Endodermal cell (in vitro differentiated cells): Measurements from ENCODE around the gene TNP2. TPM values are rescaled to one million over a fixed set of nuclear protein-coding genes. Genes with fewer than 3 reads are reported as not detected.
A peak's percentile ranks its signal among the peaks of the same experiment; 100 is the strongest.

Experiments
- DNase-seq: peaks from one replicate; pipeline ENCODE4 v3.0.0-alpha.2; 2017
- H3K27ac ChIP-seq: 2 replicates; pipeline ENCODE4 v1.5.1; 2013; ENCODE audit warnings: mild to moderate bottlenecking, low read depth, low read length, moderate library complexity
- H3K27me3 ChIP-seq: 2 replicates; pipeline ENCODE4 v1.6.1; 2013; ENCODE audit warnings: mild to moderate bottlenecking, low read length, moderate library complexity; ENCODE audit not compliant: insufficient read depth, control insufficient read depth, poor library complexity, severe bottlenecking
- H3K36me3 ChIP-seq: 2 replicates; pipeline ENCODE4 v1.7.0; 2013; ENCODE audit warnings: mild to moderate bottlenecking, low read length, moderate library complexity; ENCODE audit not compliant: control insufficient read depth, insufficient read depth
- H3K4me1 ChIP-seq: one replicate; pipeline ENCODE4 v1.7.0; 2013; ENCODE audit warnings: low read length; ENCODE audit not compliant: control insufficient read depth, insufficient read depth
- H3K4me3 ChIP-seq: 2 replicates; pipeline ENCODE4 v1.5.1; 2013; ENCODE audit warnings: mild to moderate bottlenecking, low read length, moderate library complexity
- H3K9ac ChIP-seq: 2 replicates; pipeline ENCODE4 v1.6.1; 2013; ENCODE audit warnings: mild to moderate bottlenecking, low read length, moderate library complexity; ENCODE audit not compliant: poor library complexity, severe bottlenecking; ENCODE audit errors: extremely low read depth
- H3K9me3 ChIP-seq: 2 replicates; pipeline ENCODE4 v1.6.1; 2013; ENCODE audit warnings: mild to moderate bottlenecking, low read length, moderate library complexity; ENCODE audit not compliant: control insufficient read depth
- H3K27ac Mint-ChIP-seq: 2 replicates; pipeline ENCODE4 v1.8.0; 2020; ENCODE audit warnings: mixed read lengths
- H3K27me3 Mint-ChIP-seq: 2 replicates; pipeline ENCODE4 v1.8.0; 2021; ENCODE audit warnings: mild to moderate bottlenecking, mixed read lengths; ENCODE audit not compliant: insufficient read depth
- H3K36me3 Mint-ChIP-seq: 2 replicates; pipeline ENCODE4 v1.8.0; 2020; ENCODE audit warnings: low read depth, mixed read lengths
- H3K4me1 Mint-ChIP-seq: 2 replicates; pipeline ENCODE4 v1.8.0; 2020; ENCODE audit warnings: mixed read lengths
- H3K4me3 Mint-ChIP-seq: 2 replicates; pipeline ENCODE4 v1.8.0; 2020; ENCODE audit warnings: mild to moderate bottlenecking, moderate library complexity, mixed read lengths
- H3K9me3 Mint-ChIP-seq: 2 replicates; pipeline ENCODE4 v1.8.0; 2020; ENCODE audit warnings: mild to moderate bottlenecking, mixed read lengths
- WGBS, 2 experiments: methylation state at CpG; one replicate each; pipeline versions ENCODE4 v1.1.5 to v1.1.7; 2013; ENCODE audit warnings: missing lambda C conversion rate in 2 of 2, mixed read lengths in 1 of 2; ENCODE audit not compliant: insufficient coverage in 1 of 2, insufficient read length in 1 of 2; 5-methylcytosine and 5-hydroxymethylcytosine counted together
- total RNA-seq, 2 donors: library from RNA; stranded (reverse); fragmentation: NEBNext Ultra II Directional in 1 of 2; extraction: Animal tissue kit (Norgen Biotek cat#: 25700) in 1 of 2; gene quantifications; 2 replicates in 1 of 2; 3 replicates in 1 of 2; pipeline ENCODE4 v1.2.1, GENCODE V29; 2021
- TF ChIP-seq, protein P1 (sequence below): fragments of 200-600 bp; sonication (generic); conservative IDR thresholded peaks from 2 replicates; pipeline ENCODE4 v1.5.0; 2021; ENCODE audit warnings: antibody characterized with exemption, mild to moderate bottlenecking

Gene TNP2
- total RNA-seq, 2 donors from 2014 or later, result not detected

- H3K27me3 ChIP-seq, result no peaks in the 10 kb centered on the region
- no peaks in the 10 kb centered on the region for H3K4me1 Mint-ChIP-seq
- H3K9me3 Mint-ChIP-seq, result no peaks in the 10 kb centered on the region
- H3K27ac ChIP-seq, result peak within 1 kb of the TSS; percentile 93
- no peak within 1 kb of the TSS for H3K9ac ChIP-seq
- H3K27me3 Mint-ChIP-seq, result peaks cover 2% of the 10 kb centered on the region
- H3K9me3 ChIP-seq, result no peaks in the 10 kb centered on the region
- 85 to 87% methylated on average over 18 to 30 of the region's 30 CpGs for WGBS, 2 experiments
- no peak within 1 kb of the TSS for H3K4me3 ChIP-seq
- TF ChIP-seq, protein P1, sequence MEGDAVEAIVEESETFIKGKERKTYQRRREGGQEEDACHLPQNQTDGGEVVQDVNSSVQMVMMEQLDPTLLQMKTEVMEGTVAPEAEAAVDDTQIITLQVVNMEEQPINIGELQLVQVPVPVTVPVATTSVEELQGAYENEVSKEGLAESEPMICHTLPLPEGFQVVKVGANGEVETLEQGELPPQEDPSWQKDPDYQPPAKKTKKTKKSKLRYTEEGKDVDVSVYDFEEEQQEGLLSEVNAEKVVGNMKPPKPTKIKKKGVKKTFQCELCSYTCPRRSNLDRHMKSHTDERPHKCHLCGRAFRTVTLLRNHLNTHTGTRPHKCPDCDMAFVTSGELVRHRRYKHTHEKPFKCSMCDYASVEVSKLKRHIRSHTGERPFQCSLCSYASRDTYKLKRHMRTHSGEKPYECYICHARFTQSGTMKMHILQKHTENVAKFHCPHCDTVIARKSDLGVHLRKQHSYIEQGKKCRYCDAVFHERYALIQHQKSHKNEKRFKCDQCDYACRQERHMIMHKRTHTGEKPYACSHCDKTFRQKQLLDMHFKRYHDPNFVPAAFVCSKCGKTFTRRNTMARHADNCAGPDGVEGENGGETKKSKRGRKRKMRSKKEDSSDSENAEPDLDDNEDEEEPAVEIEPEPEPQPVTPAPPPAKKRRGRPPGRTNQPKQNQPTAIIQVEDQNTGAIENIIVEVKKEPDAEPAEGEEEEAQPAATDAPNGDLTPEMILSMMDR, result no peak
- DNase-seq, result no peak
- no peaks in the 10 kb centered on the region for H3K36me3 Mint-ChIP-seq
- H3K4me1 ChIP-seq, result no peaks in the 10 kb centered on the region
- H3K36me3 ChIP-seq, result no peaks in the 10 kb centered on the region
- no peak within 1 kb of the TSS for H3K4me3 Mint-ChIP-seq
- no peak within 1 kb of the TSS for H3K27ac Mint-ChIP-seq
Measured at GRCh38 chr16:11272921-11273720, 4.0 kb upstream of the TNP2 start, which contains the start of gene PRM3. PRM3 (minus strand) TSS chr16:11273629; CDS start chr16:11273595, 34 bp downstream.

GRCh38 chr16:11272484-11272883 is 3.4 kb upstream of the TNP2 start:
- peaks cover 1% of the 10 kb centered on the region for H3K27me3 Mint-ChIP-seq
- no peaks in the 10 kb centered on the region for H3K36me3 ChIP-seq
- no peak for DNase-seq
- H3K4me1 ChIP-seq, result no peaks in the 10 kb centered on the region
- no peak overlapping the region for H3K4me3 ChIP-seq
- no peaks in the 10 kb centered on the region for H3K9me3 ChIP-seq
- H3K9ac ChIP-seq, result no peak overlapping the region
- H3K27ac Mint-ChIP-seq, result no peak overlapping the region
- H3K4me3 Mint-ChIP-seq, result no peak overlapping the region
- H3K27ac ChIP-seq, result no peak overlapping the region
- WGBS, 2 experiments, result 92 to 95% methylated on average over 4 to 6 of the region's 6 CpGs
- H3K4me1 Mint-ChIP-seq, result no peaks in the 10 kb centered on the region
- no peaks in the 10 kb centered on the region for H3K27me3 ChIP-seq
- H3K36me3 Mint-ChIP-seq, result no peaks in the 10 kb centered on the region
- TF ChIP-seq, protein P1, result no peak
- H3K9me3 Mint-ChIP-seq, result no peaks in the 10 kb centered on the region

DNA sequence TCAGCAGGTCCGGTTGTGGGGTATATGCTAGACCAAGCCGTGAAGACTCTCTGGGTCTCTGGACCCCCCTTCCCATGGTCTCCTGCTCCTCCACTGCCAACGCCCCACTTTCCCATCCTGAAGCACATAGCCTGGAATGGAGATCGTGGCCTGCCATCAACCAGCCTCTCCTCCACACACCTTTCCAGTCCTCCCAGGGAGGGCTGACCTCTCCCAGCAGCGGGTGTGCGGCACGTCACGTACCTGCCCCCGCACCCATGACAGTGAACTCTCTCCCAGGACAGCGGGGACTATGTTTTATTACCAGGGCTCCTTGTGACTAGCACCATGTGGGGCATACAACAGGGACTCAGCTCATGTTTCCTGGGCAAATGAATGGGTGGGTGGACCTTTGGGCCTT is 2.5 kb upstream of the TNP2 start:
- no peaks in the 10 kb centered on the region for H3K4me1 ChIP-seq
- H3K36me3 ChIP-seq, result no peaks in the 10 kb centered on the region
- H3K27me3 ChIP-seq, result no peaks in the 10 kb centered on the region
- H3K4me3 ChIP-seq, result no peak overlapping the region
- no peak overlapping the region for H3K9ac ChIP-seq
- H3K27ac Mint-ChIP-seq, result no peak overlapping the region
- no peaks in the 10 kb centered on the region for H3K36me3 Mint-ChIP-seq
- H3K27me3 Mint-ChIP-seq, result no peaks in the 10 kb centered on the region
- H3K9me3 Mint-ChIP-seq, result no peaks in the 10 kb centered on the region
- no peak for DNase-seq
- H3K9me3 ChIP-seq, result no peaks in the 10 kb centered on the region
- no peak overlapping the region for H3K27ac ChIP-seq
- TF ChIP-seq, protein P1, result no peak
- H3K4me3 Mint-ChIP-seq, result no peak overlapping the region
- no peaks in the 10 kb centered on the region for H3K4me1 Mint-ChIP-seq
- 83 to 99% methylated on average over 2 to 10 of the region's 10 CpGs for WGBS, 2 experiments
